ENCODE data around the gene TVP23A. TPM values are rescaled to one million over a fixed set of nuclear protein-coding genes. Genes with fewer than 3 reads are reported as not detected.

TVP23A gene
- not detected in 2 replicates for total RNA-seq (2014; rRNA removed; shearing (Covaris generic))

DNA sequence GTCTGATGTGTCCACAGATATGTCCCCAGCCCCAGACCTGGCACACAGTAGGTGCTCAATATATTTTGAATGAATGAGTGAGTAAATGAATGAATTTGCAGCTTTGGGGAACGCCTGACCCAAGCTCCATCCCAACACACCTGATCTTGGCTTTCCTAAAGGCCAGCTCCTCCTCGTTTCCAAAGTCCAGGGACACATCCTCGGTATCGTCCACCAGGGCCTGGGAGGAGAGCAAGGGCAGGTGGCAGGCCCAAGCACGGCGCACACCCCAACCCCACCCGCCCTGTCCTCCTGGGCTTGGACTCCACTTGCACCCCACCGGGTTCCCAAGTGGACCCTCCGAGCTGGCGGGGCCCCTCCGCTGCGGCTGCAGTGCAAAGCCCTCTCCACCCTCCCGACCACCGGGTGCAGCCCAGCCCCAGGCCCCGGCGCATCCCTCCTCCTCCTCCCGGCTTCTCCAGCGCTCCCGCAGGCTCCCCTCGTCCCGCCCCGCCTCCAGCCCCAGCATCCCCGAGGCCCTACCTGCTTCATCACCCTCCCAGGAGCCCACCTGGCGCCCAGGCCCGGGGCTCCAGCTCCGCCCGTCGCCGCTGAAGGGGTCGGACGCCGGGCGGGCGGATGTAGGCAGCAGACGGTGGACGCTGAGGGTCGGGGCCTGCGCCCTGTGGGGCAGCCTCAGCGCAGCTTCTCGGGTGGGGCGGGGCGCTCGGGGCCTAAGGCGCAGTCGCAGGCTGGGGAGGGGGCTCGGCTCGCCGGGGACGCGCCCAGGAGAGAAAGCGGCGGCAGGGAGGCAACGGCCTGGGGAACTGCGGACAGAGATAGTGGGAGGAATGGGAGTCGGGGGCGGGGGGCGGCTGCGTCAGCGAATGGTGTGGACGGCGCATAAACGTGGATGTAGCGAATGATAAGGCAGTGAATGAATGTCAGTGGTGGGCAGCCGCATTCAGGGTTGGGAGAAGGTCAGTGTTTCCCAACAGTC lies at the start of gene TVP23A:
TVP23A (minus strand) TSS at position 832 of the 979 bp plus-strand sequence; CDS start at position 531, 301 bp downstream.
- Histone ChIP-seq H3K9me3 (replicated peaks) (no peaks in the 10 kb centered on the region), H3K27ac (no peak within 1 kb of the TSS)

DNA sequence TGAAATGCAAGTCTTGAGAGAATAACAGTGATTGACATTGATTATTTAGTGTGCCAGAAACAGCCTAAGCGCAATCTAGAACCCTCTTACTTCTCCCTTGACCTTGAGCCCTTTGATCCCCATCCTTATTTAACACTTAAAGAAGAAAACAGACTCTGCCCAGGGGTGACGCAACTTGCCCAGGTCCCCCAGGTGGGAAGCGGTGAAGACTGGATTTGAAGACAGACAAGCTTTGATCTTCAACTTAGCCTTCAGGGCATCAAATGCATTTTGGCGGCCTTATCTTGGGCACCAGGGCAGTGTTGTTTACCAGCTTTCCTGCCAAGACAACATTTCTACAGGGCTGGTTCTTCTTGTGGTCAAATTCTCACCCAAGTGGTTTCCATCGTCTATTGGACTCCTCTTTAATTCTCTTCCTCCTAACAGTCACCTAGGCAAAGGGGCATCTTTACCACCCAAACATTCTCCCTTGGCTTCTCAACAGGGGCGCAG lies 49.6 kb upstream of the TVP23A start:
- H3K36me3 ChIP-seq: no peaks in the 10 kb centered on the region
- no peaks in the 10 kb centered on the region for H3K9me3 ChIP-seq (replicated peaks)
- H3K4me3 ChIP-seq: no peak overlapping the region
- DNase-seq (ENCODE audit: low read depth in 1 of 2, low spot score in 2 of 2): no peak
- peaks cover 4% of the 10 kb centered on the region; the same call in 1 of the 2 replicates for H3K27me3 ChIP-seq (replicated peaks)
- H3K4me1 ChIP-seq (replicated peaks): peaks cover 11% of the 10 kb centered on the region
- H3K27ac ChIP-seq: no peak overlapping the region

More for the DNA sequence above, at the start of gene TVP23A:
- no peaks in the 10 kb centered on the region for H3K4me1 ChIP-seq (replicated peaks)
- no peak within 1 kb of the TSS for H3K4me3 ChIP-seq
- no peaks in the 10 kb centered on the region for H3K36me3 ChIP-seq
- DNase-seq (ENCODE audit: low read depth in 1 of 2, low spot score in 2 of 2): no peak
- H3K27me3 ChIP-seq (replicated peaks): no peaks in the 10 kb centered on the region

DNA sequence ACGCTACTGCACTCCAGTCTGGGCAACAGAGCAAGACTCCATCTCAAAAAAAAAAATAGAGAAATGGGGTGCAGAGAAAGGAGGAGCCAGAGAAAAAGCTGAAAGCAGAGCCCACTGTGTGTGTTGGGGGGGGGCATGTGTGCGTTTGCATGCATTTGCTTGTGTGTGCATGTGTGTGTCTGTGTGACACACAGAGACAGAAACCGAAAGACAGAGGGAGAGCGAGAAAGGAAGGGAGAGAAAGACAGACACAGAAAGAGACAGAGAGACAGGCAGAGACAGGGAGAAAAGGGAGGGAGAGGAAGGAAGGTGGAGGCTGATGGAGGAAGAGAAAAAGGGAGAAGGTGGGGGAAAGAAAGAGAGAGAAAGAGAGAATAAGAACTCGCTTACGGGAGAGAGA lies 48.6 kb upstream of the TVP23A start:
- Histone ChIP-seq H3K4me3 (no peak overlapping the region), H3K9me3 (replicated peaks) (no peaks in the 10 kb centered on the region), H3K36me3 (no peaks in the 10 kb centered on the region), H3K27ac (no peak overlapping the region), H3K27me3 (replicated peaks) (no peaks in the 10 kb centered on the region), H3K4me1 (replicated peaks) (peaks cover 11% of the 10 kb centered on the region)
- DNase-seq (ENCODE audit: low read depth in 1 of 2, low spot score in 2 of 2): no peak

DNA sequence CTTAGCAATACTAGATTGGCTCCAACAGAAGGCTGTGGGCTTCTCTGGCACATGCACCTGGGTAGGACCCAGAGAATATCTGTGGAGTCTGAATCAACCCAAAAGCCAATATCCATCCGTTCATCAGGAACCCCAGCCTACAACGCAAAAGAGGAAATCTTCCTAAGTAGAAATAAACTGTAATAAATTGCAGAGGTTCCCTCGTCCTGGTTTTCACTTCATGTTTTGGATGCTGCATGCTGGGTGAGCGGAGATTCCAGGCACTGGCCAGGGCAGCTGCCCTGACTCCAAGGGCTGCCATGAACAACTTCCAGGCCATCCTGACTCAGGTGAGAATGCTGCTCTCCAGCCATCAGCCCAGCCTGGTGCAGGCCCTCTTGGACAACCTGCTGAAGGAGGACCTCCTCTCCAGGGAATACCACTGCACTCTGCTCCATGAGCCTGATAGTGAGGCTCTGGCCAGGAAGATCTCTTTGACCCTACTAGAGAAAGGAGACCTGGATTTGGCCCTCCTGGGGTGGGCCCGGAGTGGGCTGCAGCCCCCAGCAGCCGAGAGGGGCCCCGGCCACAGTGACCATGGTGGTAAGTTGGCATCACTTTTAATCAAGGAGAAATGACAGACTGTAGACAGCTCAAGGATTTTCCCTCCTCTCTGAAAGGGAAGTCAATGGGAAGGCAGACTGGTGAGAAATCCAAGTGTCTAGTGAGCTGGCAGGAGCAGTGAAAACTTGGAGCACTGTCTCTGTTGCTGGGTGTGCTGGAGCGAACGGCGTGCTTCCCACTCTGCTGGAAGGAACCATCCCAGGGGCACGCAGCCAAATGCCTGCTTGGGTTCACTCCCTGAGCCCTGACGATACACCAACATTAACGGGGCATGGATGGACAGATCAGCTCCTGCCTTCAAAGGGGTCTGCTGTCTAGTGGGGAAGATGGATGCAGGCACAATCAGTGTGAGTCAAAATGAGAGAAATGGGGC lies 47.7 kb upstream of the TVP23A start:
- no peaks in the 10 kb centered on the region for H3K27me3 ChIP-seq (replicated peaks)
- H3K4me3 ChIP-seq: no peak overlapping the region

DNA sequence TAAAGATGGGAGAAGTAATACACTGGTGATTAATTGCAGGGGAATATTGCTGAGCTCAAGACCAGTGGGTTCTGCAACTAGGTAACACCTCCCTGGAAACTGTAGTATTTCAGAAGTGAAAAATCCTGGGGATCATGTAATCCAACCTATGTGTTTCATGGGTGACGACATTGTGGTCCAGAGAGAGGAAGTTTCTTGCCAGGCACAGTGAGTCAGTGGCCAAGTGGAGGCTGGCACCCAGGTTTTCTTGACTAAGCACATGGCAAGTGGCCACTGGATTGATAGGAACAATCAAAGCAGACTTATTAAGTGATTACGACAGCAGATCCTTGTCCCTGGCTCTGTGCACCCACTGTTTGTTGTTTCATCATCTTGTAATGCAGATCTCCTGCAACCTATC lies 43.8 kb upstream of the TVP23A start:
- Histone ChIP-seq H3K27ac (no peak overlapping the region), H3K9me3 (replicated peaks) (no peaks in the 10 kb centered on the region), H3K36me3 (no peaks in the 10 kb centered on the region), H3K4me3 (no peak overlapping the region), H3K27me3 (replicated peaks) (no peaks in the 10 kb centered on the region), H3K4me1 (replicated peaks) (no peaks in the 10 kb centered on the region)
- DNase-seq (ENCODE audit: low read depth in 1 of 2, low spot score in 2 of 2): no peak

More for the DNA sequence above, 47.7 kb upstream of the TVP23A start:
- H3K36me3 ChIP-seq: no peaks in the 10 kb centered on the region
- no peak overlapping the region for H3K27ac ChIP-seq
- DNase-seq (ENCODE audit: low read depth in 1 of 2, low spot score in 2 of 2): no peak
- H3K4me1 ChIP-seq (replicated peaks): peaks cover 7% of the 10 kb centered on the region
- no peaks in the 10 kb centered on the region for H3K9me3 ChIP-seq (replicated peaks)

DNA sequence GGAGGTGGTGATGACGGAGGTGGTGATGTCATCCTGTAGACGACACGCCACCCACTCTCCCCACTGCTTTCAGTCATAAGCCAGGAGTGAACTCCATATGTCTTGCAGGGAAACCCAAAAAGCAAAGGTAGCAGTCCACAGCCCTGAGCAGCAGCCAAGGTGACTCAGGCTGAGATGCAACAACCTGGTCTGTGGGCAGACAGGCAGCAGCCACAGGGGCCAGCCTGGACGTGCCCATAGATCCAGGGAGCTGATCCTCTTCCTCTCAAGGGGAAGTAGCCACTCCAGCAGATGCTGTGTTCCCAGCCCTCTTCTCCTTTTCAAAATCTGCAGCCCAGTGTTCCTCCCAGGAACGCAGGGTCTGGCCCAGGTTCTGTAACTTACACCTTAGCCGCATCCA lies 41.1 kb upstream of the TVP23A start:
- Histone ChIP-seq H3K36me3 (no peaks in the 10 kb centered on the region), H3K27me3 (replicated peaks) (no peaks in the 10 kb centered on the region), H3K27ac (no peak overlapping the region), H3K4me1 (replicated peaks) (no peaks in the 10 kb centered on the region), H3K9me3 (replicated peaks) (no peaks in the 10 kb centered on the region), H3K4me3 (no peak overlapping the region)
- no peak for DNase-seq (ENCODE audit: low read depth in 1 of 2, low spot score in 2 of 2)

DNA sequence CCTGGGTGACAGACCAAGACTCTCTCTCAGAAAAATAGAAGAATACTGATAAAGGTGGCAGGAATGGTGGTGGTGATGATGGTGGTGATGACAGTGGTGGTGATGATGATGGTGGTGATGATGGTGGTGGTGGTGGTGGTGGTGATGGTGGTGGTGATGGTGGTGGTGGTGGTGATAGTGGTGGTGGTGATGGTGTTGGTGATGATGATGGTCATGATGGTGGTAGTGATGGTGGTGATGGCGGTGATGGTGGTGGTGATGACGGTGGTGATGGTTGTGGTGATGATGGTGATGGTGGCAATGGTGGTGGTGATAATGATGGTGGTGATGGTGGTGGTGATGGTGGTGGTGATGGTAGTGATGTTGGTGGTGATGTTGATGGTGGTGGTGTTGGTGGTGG lies 40.4 kb upstream of the TVP23A start:
- H3K4me1 ChIP-seq (replicated peaks): no peaks in the 10 kb centered on the region
- H3K9me3 ChIP-seq (replicated peaks): no peaks in the 10 kb centered on the region
- H3K27me3 ChIP-seq (replicated peaks): no peaks in the 10 kb centered on the region
- H3K4me3 ChIP-seq: no peak overlapping the region
- no peaks in the 10 kb centered on the region for H3K36me3 ChIP-seq
- DNase-seq (ENCODE audit: low read depth in 1 of 2, low spot score in 2 of 2): no peak
- no peak overlapping the region for H3K27ac ChIP-seq

DNA sequence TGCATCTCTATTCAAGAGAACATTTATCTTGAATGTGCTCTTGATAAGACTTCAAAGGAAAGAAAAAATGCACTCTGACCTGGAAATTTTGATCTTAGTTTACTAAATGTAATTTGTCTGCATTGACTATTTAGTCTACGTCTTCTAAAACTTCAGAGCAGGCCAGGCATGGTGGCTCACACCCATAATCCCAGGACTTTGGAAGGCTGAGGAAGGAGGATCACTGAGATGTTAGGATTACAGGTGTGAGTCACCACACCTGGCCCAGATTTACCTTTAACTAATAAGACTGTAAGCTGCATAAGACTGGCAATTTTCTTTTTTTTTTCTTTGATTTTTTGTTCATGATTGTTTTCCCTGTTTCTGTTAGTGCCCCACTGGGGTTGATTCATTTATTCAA lies 39.6 kb upstream of the TVP23A start:
- Histone ChIP-seq H3K27me3 (replicated peaks) (no peaks in the 10 kb centered on the region), H3K27ac (no peak overlapping the region), H3K9me3 (replicated peaks) (no peaks in the 10 kb centered on the region), H3K36me3 (no peaks in the 10 kb centered on the region), H3K4me1 (replicated peaks) (no peaks in the 10 kb centered on the region), H3K4me3 (no peak overlapping the region)
- DNase-seq (ENCODE audit: low read depth in 1 of 2, low spot score in 2 of 2): no peak

DNA sequence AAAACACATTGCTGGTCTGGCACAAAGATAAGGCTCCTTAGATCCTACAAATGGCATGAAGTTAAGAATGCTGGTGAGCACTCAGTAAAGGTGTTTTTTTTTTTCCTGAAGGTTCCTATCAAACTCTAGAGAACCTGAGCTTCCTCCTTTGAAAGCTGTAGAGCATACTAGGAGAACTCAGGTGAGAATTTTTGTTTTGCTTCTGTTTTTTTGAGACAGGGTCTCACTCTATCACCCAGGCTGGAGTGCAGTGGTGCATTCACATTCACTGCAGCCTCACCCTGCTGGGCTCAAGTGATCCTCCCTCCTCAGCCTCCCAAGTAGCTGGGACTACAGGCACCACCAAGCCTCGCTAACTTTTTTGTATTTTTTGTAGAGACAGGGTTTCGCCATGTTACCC lies 37.4 kb upstream of the TVP23A start:
- no peak for DNase-seq (ENCODE audit: low read depth in 1 of 2, low spot score in 2 of 2)
- H3K4me3 ChIP-seq: no peak overlapping the region
- H3K9me3 ChIP-seq (replicated peaks): no peaks in the 10 kb centered on the region

DNA sequence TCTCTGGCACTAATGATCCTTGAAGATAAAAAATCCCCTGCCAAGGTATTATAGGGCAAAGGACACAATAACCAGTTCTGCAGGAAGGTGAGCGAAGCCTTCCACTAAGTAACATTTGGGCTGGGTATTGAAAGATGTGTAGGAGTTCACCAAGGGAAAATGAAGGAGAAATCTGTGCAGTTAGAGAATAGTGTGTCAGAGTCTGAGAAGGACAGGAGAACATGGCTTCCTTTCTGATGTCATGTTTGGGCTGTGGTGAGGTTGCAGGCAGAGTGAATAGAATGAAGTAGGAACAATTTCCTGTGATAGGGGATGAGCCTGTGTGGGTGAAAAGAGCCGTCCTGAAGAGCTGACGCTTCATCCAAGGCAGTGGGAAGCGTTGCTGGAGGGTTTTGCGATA lies 34.4 kb upstream of the TVP23A start:
- no peak overlapping the region for H3K4me3 ChIP-seq
- DNase-seq (ENCODE audit: low read depth in 1 of 2, low spot score in 2 of 2): no peak

More for the DNA sequence above, 37.4 kb upstream of the TVP23A start:
- H3K36me3 ChIP-seq: no peaks in the 10 kb centered on the region
- H3K27ac ChIP-seq: no peak overlapping the region
- H3K27me3 ChIP-seq (replicated peaks): no peaks in the 10 kb centered on the region
- H3K4me1 ChIP-seq (replicated peaks): no peaks in the 10 kb centered on the region

DNA sequence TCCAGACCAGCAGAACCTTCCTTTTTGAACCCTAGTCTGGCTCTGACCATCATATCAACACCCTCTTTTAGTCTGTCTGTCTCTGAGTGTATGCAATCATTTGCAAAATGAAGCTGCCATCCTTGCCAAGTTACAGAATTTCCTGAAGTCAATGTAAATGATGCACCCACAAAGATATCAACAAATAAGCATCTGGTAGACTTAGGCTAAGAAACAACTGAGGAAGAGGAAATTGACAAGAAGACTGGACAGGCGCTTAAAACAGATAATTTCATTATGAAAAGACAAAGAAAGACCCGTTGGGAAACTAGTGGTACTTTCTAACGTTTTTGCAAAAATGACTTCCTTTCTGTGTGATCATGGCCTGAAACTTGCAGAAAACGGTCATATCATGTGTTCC lies 33.7 kb upstream of the TVP23A start:
- H3K27me3 ChIP-seq (replicated peaks): 0 out of 2 replicates have a peak, but pooled peaks cover 4% of the 10 kb centered on the region
- no peak for DNase-seq (ENCODE audit: low read depth in 1 of 2, low spot score in 2 of 2)
- no peaks in the 10 kb centered on the region for H3K36me3 ChIP-seq
- H3K4me1 ChIP-seq (replicated peaks): no peaks in the 10 kb centered on the region
- H3K27ac ChIP-seq: no peak overlapping the region
- H3K9me3 ChIP-seq (replicated peaks): peaks cover 2% of the 10 kb centered on the region; the same call in 1 of the 2 replicates
- H3K4me3 ChIP-seq: no peak overlapping the region

More for the DNA sequence above, 34.4 kb upstream of the TVP23A start:
- 0 out of 2 replicates have a peak, but pooled peaks cover 2% of the 10 kb centered on the region for H3K9me3 ChIP-seq (replicated peaks)
- no peaks in the 10 kb centered on the region for H3K36me3 ChIP-seq
- no peaks in the 10 kb centered on the region for H3K4me1 ChIP-seq (replicated peaks)
- 0 out of 2 replicates have a peak, but pooled peaks cover 4% of the 10 kb centered on the region for H3K27me3 ChIP-seq (replicated peaks)
- H3K27ac ChIP-seq: no peak overlapping the region

DNA sequence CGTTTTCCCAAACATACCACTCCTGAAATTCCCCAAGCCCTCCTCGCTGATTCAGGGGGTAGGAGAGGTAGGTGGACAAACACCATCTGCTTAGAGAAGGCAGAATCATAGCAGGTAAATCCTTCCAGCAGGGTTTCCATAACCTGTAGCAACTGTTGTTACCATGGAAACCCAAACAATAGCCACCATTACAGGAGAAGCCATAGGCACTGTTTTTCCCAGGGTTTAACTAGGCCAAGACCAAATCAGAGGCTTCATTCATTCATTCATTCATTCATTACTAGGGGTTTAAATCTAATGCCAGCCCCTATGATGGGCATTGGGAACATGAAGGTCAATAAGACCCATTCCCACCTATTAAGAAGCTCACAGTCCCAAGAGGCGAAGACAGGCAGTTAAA lies 32.9 kb upstream of the TVP23A start:
- Histone ChIP-seq H3K36me3 (no peaks in the 10 kb centered on the region), H3K4me1 (replicated peaks) (no peaks in the 10 kb centered on the region), H3K4me3 (no peak overlapping the region), H3K27me3 (replicated peaks) (0 out of 2 replicates have a peak, but pooled peaks cover 4% of the 10 kb centered on the region), H3K27ac (no peak overlapping the region), H3K9me3 (replicated peaks) (peaks cover 2% of the 10 kb centered on the region; the same call in 1 of the 2 replicates)
- no peak for DNase-seq (ENCODE audit: low read depth in 1 of 2, low spot score in 2 of 2)

DNA sequence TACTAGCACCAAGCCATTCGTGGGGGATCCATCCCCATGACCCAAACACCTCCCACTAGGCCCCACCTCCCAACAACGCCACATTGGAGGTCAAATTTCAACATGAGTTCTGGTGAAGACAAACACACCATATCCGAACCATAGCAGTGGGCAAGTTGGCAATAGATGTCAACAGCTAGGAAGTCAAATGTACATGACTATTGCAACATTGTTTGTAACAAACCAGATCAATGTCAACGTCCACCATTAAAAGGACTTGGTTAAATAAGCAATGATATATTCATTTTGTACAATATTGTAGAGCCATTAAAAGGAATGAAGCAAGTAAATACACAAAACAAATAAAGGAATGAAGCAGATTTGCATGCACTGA lies 31.9 kb upstream of the TVP23A start:
- Histone ChIP-seq H3K9me3 (replicated peaks) (peaks cover 2% of the 10 kb centered on the region; the same call in 1 of the 2 replicates), H3K27me3 (replicated peaks) (0 out of 2 replicates have a peak, but pooled peaks cover 4% of the 10 kb centered on the region), H3K36me3 (no peaks in the 10 kb centered on the region), H3K27ac (no peak overlapping the region), H3K4me3 (no peak overlapping the region), H3K4me1 (replicated peaks) (no peaks in the 10 kb centered on the region)
- no peak for DNase-seq (ENCODE audit: low read depth in 1 of 2, low spot score in 2 of 2)

Data from SJSA1 (cell line).